Chondrocyte (in vitro differentiated cells): ENCODE results near the gene SLC17A4. TPM values are rescaled to one million over a fixed set of nuclear protein-coding genes. Genes with fewer than 3 reads are reported as not detected.

Experiments used
- DNase-seq: peaks from one replicate; pipeline ENCODE4 v3.0.0; 2021; ENCODE audit warnings: mixed read lengths, low spot score
- H3K27ac Mint-ChIP-seq: one replicate; pipeline ENCODE4 v1.8.0; 2021; ENCODE audit warnings: mild to moderate bottlenecking, moderate library complexity, mixed read lengths; ENCODE audit not compliant: unreplicated experiment
- H3K27me3 Mint-ChIP-seq: 2 replicates; pipeline ENCODE4 v1.8.0; 2021; ENCODE audit warnings: low read depth, mixed read lengths
- H3K36me3 Mint-ChIP-seq: 2 replicates; pipeline ENCODE4 v1.8.0; 2021; ENCODE audit warnings: low read depth, mixed read lengths
- H3K4me1 Mint-ChIP-seq: 2 replicates; pipeline ENCODE4 v1.8.0; 2021; ENCODE audit warnings: low read depth, mild to moderate bottlenecking, mixed read lengths
- H3K4me3 Mint-ChIP-seq: one replicate; pipeline ENCODE4 v1.8.0; 2021; ENCODE audit warnings: mild to moderate bottlenecking, moderate library complexity, mixed read lengths; ENCODE audit not compliant: unreplicated experiment
- H3K9me3 Mint-ChIP-seq: 2 replicates; pipeline ENCODE4 v1.8.0; 2021; ENCODE audit warnings: low read depth, mixed read lengths
- CTCF ChIP-seq: fragments of 200-600 bp; sonication (generic); IDR thresholded peaks from 2 replicates; pipeline ENCODE4 v1.5.0; 2021; ENCODE audit warnings: antibody characterized with exemption, mild to moderate bottlenecking, moderate library complexity
- total RNA-seq: library from RNA; stranded (reverse); gene quantifications from 3 replicates; pipeline ENCODE4 v1.2.1, GENCODE V29; 2021

Gene SLC17A4
- total RNA-seq, 1 donor from 2014 or later: not detected

DNA sequence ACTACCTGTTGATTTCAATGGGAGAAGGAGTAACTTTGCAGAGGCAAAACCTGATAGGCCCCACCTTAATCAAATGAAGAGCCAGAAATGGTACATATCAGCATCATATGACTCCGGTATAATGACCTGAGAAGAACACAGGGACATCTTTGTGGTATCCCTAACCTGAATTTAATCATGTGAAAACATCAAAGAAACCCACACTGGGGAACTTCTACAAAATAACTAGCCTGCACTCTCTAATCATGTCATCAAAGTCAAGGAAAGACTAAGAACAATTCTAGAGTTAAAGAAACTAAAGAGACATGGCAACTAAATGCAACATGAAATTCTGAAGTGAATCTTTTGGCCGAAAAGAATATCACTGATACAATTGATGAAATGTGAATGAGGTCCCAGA, 34.9 kb downstream of the SLC17A4 start:
- Mint-ChIP-seq H3K27ac (no peak overlapping the region), H3K9me3 (no peaks in the 10 kb centered on the region), H3K27me3 (peaks cover 6% of the 10 kb centered on the region), H3K4me1 (no peaks in the 10 kb centered on the region), H3K4me3 (no peak overlapping the region), H3K36me3 (no peaks in the 10 kb centered on the region)
- DNase-seq: no peak
- TF ChIP-seq CTCF: no peak

DNA sequence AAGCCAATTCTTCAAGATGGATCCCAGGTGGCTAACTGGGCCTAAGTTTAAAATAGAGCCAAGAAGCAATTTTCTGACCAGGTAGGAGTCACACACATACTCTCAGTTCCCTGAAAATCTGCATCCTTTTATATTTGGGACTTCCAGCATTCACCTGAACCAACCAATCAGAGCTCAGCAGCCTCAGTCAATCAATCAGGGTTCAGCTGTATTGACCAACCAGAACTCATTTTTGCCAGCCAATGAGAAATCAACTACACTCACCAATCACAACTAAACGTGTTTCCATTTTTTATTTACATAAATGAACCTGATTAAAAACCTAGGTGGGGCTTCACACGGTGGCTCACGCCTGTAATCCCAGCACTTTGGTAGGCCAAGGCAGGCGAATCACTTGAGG, 37.5 kb downstream of the SLC17A4 start:
- no peaks in the 10 kb centered on the region for H3K9me3 Mint-ChIP-seq
- no peak overlapping the region for H3K4me3 Mint-ChIP-seq
- DNase-seq: no peak
- no peaks in the 10 kb centered on the region for H3K36me3 Mint-ChIP-seq
- no peaks in the 10 kb centered on the region for H3K4me1 Mint-ChIP-seq
- H3K27me3 Mint-ChIP-seq: peaks cover 10% of the 10 kb centered on the region
- H3K27ac Mint-ChIP-seq: no peak overlapping the region
- no peak for TF ChIP-seq CTCF

DNA sequence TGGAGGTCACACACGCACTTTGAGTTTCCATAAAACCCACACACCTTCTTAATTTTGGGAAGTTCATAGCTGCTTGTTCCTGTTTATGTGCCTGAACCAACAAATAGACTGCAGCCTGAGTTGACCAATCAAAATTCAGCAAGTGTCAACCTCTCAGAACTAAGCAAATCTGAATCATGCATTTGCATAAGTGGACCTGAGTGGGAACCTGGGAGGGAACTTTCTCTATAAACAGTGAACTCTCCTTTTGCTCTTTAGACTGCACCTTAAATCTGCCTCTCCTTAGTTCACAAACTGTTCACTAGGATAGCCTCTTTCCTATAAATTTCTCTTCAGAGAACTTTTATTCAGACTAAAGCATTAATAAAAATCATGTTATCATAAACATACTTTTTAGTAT, 39.4 kb downstream of the SLC17A4 start:
- H3K27ac Mint-ChIP-seq: no peak overlapping the region
- no peaks in the 10 kb centered on the region for H3K9me3 Mint-ChIP-seq
- H3K4me3 Mint-ChIP-seq: no peak overlapping the region
- H3K4me1 Mint-ChIP-seq: no peaks in the 10 kb centered on the region
- no peak for DNase-seq
- no peak for TF ChIP-seq CTCF
- peaks cover 17% of the 10 kb centered on the region for H3K27me3 Mint-ChIP-seq
- no peaks in the 10 kb centered on the region for H3K36me3 Mint-ChIP-seq

- H3K9me3 Mint-ChIP-seq: no peaks in the 10 kb centered on the region
- H3K27me3 Mint-ChIP-seq: peaks cover 22% of the 10 kb centered on the region
- no peak overlapping the region for H3K4me3 Mint-ChIP-seq
- H3K4me1 Mint-ChIP-seq: no peaks in the 10 kb centered on the region
- no peak for DNase-seq
- no peaks in the 10 kb centered on the region for H3K36me3 Mint-ChIP-seq
- no peak overlapping the region for H3K27ac Mint-ChIP-seq
- TF ChIP-seq CTCF: no peak
Measured at GRCh38 chr6:25794784-25795183, 40.2 kb downstream of the SLC17A4 start.

DNA sequence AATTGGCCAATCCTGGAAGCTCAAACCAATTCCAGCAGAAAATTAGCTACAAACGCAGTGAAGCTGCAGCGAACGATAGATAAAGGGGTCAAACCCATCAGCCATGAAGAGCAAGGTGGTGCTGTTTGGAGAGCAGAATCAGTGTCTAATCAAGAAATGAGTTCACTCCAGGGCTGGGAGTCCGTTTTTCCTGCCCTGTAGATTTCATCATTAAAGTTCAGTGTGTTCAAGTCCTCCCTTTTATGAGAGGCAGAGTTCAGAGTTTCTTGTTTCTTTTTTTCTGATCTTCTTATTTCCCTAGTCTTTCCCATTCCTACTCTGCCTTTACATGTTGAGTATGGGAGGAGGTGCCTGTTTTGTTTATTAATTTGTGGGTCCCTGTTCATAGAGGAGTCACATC, 46.9 kb downstream of the SLC17A4 start:
- Mint-ChIP-seq H3K36me3 (no peaks in the 10 kb centered on the region), H3K27me3 (peaks cover 47% of the 10 kb centered on the region), H3K4me3 (no peak overlapping the region), H3K27ac (no peak overlapping the region), H3K4me1 (no peaks in the 10 kb centered on the region), H3K9me3 (no peaks in the 10 kb centered on the region)
- no peak for TF ChIP-seq CTCF
- no peak for DNase-seq
